ENCODE results near the gene GALNT11. TPM values are rescaled to one million over a fixed set of nuclear protein-coding genes. Genes with fewer than 3 reads are reported as not detected.

Gene GALNT11
- total RNA-seq, 1 donor from 2014 or later = 23.0 TPM

DNA sequence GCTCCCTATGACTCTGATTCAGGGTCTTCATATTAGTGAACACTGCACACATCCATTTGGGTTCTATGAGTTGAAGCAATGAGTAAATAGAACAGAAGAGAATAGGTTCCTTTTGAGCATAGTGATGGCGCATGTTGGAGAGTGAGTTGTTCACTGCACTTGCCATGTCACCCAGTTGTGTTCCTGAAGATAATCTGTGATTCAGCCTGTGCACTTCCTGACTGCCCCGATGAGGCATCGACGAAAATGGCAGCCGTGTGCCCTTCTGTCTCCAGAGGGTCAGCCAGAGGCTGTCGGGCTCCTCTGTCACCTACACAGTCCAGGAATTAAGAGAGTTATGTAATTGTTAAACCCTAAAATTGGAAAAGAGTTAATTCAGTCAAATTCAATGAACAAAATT, 94.7 kb downstream of the GALNT11 start:
- H3K27me3 ChIP-seq (ENCODE audit: insufficient read depth, low read length) = no peaks in the 10 kb centered on the region
- H3K4me2 ChIP-seq (ENCODE audit: low read length) = no peak overlapping the region
- peaks cover 46% of the 10 kb centered on the region for H3K36me3 Mint-ChIP-seq (ENCODE audit: low read depth, unreplicated experiment)
- H3K9ac ChIP-seq (ENCODE audit: low read length) = no peak overlapping the region
- no peaks in the 10 kb centered on the region for H3K4me1 Mint-ChIP-seq (ENCODE audit: low read depth, unreplicated experiment)
- no peaks in the 10 kb centered on the region for H3K9me3 ChIP-seq (ENCODE audit: insufficient read depth, low read depth, low read length)
- H3K9me3 Mint-ChIP-seq (ENCODE audit: unreplicated experiment) = peaks cover 9% of the 10 kb centered on the region
- H3K79me2 ChIP-seq (ENCODE audit: insufficient read depth, low read length) = no peaks in the 10 kb centered on the region
- no peak overlapping the region for H3K27ac ChIP-seq (ENCODE audit: low read depth, low read length)
- no peak for TF ChIP-seq EZH2 (IDR thresholded peaks at IDR 0.05; ENCODE audit: insufficient read depth, low read length)
- TF ChIP-seq, protein P1, sequence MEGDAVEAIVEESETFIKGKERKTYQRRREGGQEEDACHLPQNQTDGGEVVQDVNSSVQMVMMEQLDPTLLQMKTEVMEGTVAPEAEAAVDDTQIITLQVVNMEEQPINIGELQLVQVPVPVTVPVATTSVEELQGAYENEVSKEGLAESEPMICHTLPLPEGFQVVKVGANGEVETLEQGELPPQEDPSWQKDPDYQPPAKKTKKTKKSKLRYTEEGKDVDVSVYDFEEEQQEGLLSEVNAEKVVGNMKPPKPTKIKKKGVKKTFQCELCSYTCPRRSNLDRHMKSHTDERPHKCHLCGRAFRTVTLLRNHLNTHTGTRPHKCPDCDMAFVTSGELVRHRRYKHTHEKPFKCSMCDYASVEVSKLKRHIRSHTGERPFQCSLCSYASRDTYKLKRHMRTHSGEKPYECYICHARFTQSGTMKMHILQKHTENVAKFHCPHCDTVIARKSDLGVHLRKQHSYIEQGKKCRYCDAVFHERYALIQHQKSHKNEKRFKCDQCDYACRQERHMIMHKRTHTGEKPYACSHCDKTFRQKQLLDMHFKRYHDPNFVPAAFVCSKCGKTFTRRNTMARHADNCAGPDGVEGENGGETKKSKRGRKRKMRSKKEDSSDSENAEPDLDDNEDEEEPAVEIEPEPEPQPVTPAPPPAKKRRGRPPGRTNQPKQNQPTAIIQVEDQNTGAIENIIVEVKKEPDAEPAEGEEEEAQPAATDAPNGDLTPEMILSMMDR (IDR thresholded peaks at IDR 0.05; ENCODE audit: insufficient read depth, low read depth, low read length) = no peak
- DNase-seq (ENCODE audit: low read depth) (peak; percentile 4), FAIRE-seq (no peak)
- no peaks in the 10 kb centered on the region for H3K4me1 ChIP-seq (ENCODE audit: insufficient read depth, low read length)
- no peak overlapping the region for H3K4me3 ChIP-seq (ENCODE audit: insufficient read depth, low read depth, low read length)
- H2AFZ ChIP-seq (ENCODE audit: low read depth, low read length) = no peak overlapping the region
- H3K27me3 Mint-ChIP-seq (ENCODE audit: low read depth, unreplicated experiment) = no peaks in the 10 kb centered on the region
- no peak overlapping the region for H3K27ac Mint-ChIP-seq (ENCODE audit: unreplicated experiment)
- H3K4me3 Mint-ChIP-seq (ENCODE audit: unreplicated experiment) = no peak overlapping the region
- peaks cover 58% of the 10 kb centered on the region for H3K36me3 ChIP-seq (ENCODE audit: insufficient read depth, low read length)
- peaks cover 6% of the 10 kb centered on the region for H4K20me1 ChIP-seq (ENCODE audit: insufficient read depth, low read length)

DNA sequence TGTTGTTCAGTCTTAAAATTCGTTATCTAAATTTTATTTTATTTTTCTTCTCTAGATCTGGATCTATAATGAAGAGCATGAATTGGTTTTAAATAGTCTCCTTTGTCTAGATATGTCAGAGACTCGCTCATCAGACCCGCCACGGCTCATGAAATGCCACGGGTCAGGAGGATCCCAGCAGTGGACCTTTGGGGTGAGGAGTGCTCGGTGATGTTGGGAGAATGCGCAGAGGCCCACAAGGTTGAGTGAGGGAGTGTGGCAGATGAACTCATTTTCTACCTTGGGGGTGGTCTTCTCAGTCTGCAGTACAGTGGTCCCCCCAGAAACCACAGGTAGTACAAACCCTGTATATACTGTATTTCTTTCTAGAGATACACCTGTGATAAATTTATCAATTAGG, 95.3 kb downstream of the GALNT11 start:
- H3K9me3 Mint-ChIP-seq (ENCODE audit: unreplicated experiment) = peaks cover 11% of the 10 kb centered on the region
- H3K27me3 Mint-ChIP-seq (ENCODE audit: low read depth, unreplicated experiment) = no peaks in the 10 kb centered on the region
- peaks cover 60% of the 10 kb centered on the region for H3K36me3 ChIP-seq (ENCODE audit: insufficient read depth, low read length)
- no peak overlapping the region for H3K27ac Mint-ChIP-seq (ENCODE audit: unreplicated experiment)
- H3K9ac ChIP-seq (ENCODE audit: low read length) = no peak overlapping the region
- FAIRE-seq (no peak), DNase-seq (ENCODE audit: low read depth) (no peak)
- no peak for TF ChIP-seq EZH2 (IDR thresholded peaks at IDR 0.05; ENCODE audit: insufficient read depth, low read length)
- TF ChIP-seq, protein P1 (IDR thresholded peaks at IDR 0.05; ENCODE audit: insufficient read depth, low read depth, low read length) = no peak
- H3K27ac ChIP-seq (ENCODE audit: low read depth, low read length) = no peak overlapping the region
- no peaks in the 10 kb centered on the region for H3K27me3 ChIP-seq (ENCODE audit: insufficient read depth, low read length)
- peaks cover 6% of the 10 kb centered on the region for H4K20me1 ChIP-seq (ENCODE audit: insufficient read depth, low read length)
- H3K36me3 Mint-ChIP-seq (ENCODE audit: low read depth, unreplicated experiment) = peaks cover 50% of the 10 kb centered on the region
- no peak overlapping the region for H3K4me3 ChIP-seq (ENCODE audit: insufficient read depth, low read depth, low read length)
- H3K9me3 ChIP-seq (ENCODE audit: insufficient read depth, low read depth, low read length) = no peaks in the 10 kb centered on the region
- no peak overlapping the region for H3K4me2 ChIP-seq (ENCODE audit: low read length)
- no peak overlapping the region for H3K4me3 Mint-ChIP-seq (ENCODE audit: unreplicated experiment)
- no peaks in the 10 kb centered on the region for H3K79me2 ChIP-seq (ENCODE audit: insufficient read depth, low read length)
- H2AFZ ChIP-seq (ENCODE audit: low read depth, low read length) = no peak overlapping the region
- H3K4me1 ChIP-seq (ENCODE audit: insufficient read depth, low read length) = no peaks in the 10 kb centered on the region
- no peaks in the 10 kb centered on the region for H3K4me1 Mint-ChIP-seq (ENCODE audit: low read depth, unreplicated experiment)

DNA sequence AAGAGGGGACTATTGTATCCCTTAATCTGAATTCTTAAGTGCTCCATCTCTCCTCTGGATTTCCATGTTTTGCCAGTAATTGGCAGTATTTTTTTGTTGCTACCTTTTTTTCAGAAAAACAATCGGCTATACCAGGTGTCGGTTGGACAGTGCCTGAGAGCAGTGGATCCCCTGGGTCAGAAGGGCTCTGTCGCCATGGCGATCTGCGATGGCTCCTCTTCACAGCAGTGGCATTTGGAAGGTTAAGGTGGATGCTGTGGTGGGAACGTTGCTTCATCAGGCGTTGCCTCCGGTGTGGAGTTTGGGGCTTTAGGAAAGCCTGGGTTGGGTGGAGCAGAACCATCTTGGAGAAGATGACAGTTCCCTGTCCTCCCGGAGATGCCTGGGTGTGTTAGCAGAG, 96.0 kb downstream of the GALNT11 start:
- Histone ChIP-seq H4K20me1 (ENCODE audit: insufficient read depth, low read length) (peaks cover 6% of the 10 kb centered on the region), H3K9me3 (ENCODE audit: insufficient read depth, low read depth, low read length) (no peaks in the 10 kb centered on the region), H2AFZ (ENCODE audit: low read depth, low read length) (no peak overlapping the region), H3K79me2 (ENCODE audit: insufficient read depth, low read length) (no peaks in the 10 kb centered on the region), H3K27ac (ENCODE audit: low read depth, low read length) (no peak overlapping the region), H3K4me3 (ENCODE audit: insufficient read depth, low read depth, low read length) (no peak overlapping the region), H3K4me2 (ENCODE audit: low read length) (no peak overlapping the region), H3K27me3 (ENCODE audit: insufficient read depth, low read length) (no peaks in the 10 kb centered on the region), H3K4me1 (ENCODE audit: insufficient read depth, low read length) (no peaks in the 10 kb centered on the region), H3K36me3 (ENCODE audit: insufficient read depth, low read length) (peaks cover 60% of the 10 kb centered on the region), H3K9ac (ENCODE audit: low read length) (no peak overlapping the region)
- Mint-ChIP-seq H3K4me1 (ENCODE audit: low read depth, unreplicated experiment) (no peaks in the 10 kb centered on the region), H3K27me3 (ENCODE audit: low read depth, unreplicated experiment) (no peaks in the 10 kb centered on the region), H3K9me3 (ENCODE audit: unreplicated experiment) (peaks cover 12% of the 10 kb centered on the region), H3K27ac (ENCODE audit: unreplicated experiment) (no peak overlapping the region), H3K4me3 (ENCODE audit: unreplicated experiment) (no peak overlapping the region), H3K36me3 (ENCODE audit: low read depth, unreplicated experiment) (peaks cover 52% of the 10 kb centered on the region)
- no peak for FAIRE-seq
- no peak for DNase-seq (ENCODE audit: low read depth)
- TF ChIP-seq EZH2 (IDR thresholded peaks at IDR 0.05; ENCODE audit: insufficient read depth, low read length) = no peak
- TF ChIP-seq, protein P1 (IDR thresholded peaks at IDR 0.05; ENCODE audit: insufficient read depth, low read depth, low read length) = no peak

Measured in astrocyte (in vitro differentiated cells and primary cell).